Stimulated activated CD4-positive, alpha-beta T cell treated with anti-CD3 and anti-CD28 coated beads, TNF-alpha, amount 100 ng/mL, for 1 hour (primary cell): Measurements from ENCODE around the gene AQP7.
"Not testable (repeated sequence)": the region's sequence is repeated elsewhere in the genome, so short reads cannot be mapped to it uniquely, and the experiment has no call there.

Experiments
- DNase-seq, 3 donors: peaks; one replicate each; pipeline ENCODE4 v3.0.0-alpha.2; 2020; ENCODE audit warnings: low read depth in 3 of 3, low spot score in 1 of 3

AQP7 gene

DNA sequence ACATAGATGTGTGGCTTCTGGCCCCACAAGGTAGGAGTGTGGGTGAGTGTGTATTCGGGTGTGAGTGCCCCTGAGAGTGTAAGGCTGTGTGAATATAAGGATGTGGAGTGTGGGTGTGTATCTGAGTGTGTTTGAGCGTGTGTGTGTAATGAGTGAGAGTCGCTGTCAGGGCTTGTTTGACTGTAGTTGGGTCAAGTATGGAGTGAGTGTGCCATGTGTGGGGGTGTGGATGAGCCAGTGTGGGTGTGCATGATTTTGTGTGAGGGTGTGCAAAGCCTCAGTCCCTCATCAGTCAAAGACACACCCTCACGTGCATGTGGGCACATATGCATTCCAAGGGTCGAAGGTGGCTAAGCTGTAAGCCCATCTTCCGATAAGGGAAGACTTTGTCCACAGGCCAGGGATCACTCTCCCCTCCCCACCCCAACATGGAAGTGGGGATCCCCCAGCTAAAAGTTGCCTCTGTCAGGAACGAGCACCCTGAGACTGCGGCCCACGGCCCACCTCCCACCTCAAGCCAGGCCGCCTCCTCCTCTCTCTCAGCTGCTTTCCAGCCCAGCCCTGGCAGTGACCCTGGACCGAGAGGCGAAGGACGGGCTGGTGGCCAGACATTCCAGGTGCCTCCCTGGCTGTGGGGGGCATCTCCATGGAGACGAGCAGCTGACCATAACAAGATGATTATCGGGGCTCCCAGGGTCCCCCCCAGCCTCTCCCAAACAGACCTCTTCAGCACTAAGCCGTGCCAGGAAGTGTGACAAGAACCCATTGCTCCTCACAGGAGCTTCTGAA lies 32.1 kb upstream of the AQP7 start:
- no peak for DNase-seq

DNA sequence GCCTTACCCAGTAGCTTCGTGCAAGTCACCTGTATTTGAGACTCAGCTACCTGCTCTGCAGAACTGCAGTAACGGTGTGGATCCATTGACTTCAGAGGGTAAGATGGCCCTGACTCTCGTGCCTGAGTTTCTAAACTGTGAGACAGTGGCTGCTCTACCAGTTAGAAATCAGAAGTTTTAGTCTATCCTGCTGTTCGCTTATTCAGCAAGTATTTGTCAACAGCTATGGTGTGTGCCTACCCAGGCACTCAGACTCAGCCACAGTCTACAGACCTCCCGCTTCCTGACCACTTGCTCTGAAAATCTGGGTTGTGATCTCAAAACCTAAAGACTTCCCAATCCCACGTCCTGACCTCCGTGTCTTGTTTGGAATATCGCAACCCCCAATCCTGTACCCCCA lies 31.5 kb upstream of the AQP7 start:
- DNase-seq: no peak

DNA sequence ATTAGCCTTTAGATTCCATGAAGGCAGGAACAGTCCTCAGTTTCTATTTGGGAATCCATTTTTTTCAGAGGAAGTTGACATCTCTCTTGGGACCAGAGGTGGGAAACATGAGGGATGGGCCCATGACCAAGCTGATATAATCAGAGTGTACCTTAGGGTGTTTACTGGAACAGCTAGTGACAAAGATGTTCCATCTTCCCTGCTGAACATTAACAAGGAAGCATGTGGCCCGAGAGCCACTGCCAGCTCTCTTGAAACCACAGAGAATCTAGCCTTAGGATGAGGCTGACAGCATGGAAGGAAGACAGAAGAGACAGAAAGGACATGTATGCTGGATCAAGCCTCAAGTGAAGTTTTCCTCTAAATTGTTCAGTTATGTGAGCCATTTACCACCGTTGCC lies 29.1 kb upstream of the AQP7 start:
- DNase-seq: no peak

DNA sequence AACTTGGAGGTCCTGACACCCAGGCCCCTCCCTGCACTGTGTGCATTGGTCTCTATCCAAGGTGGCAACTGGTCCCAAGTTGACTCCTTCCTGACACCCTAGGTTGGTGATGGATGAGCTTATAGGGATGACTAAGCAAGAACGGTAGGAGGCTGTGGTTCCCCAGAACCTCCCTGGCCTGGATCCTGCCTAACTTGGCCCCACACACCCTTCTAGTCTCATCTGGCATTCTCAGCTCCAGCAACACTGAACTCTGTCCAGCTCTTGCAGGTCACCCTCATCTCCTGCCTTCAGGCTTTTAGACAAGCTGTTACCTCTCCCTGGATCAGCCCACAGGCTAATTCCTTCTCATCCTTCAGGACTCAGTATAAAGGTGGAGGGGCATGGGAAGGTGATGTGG lies 28.6 kb upstream of the AQP7 start:
- DNase-seq: no peak

DNA sequence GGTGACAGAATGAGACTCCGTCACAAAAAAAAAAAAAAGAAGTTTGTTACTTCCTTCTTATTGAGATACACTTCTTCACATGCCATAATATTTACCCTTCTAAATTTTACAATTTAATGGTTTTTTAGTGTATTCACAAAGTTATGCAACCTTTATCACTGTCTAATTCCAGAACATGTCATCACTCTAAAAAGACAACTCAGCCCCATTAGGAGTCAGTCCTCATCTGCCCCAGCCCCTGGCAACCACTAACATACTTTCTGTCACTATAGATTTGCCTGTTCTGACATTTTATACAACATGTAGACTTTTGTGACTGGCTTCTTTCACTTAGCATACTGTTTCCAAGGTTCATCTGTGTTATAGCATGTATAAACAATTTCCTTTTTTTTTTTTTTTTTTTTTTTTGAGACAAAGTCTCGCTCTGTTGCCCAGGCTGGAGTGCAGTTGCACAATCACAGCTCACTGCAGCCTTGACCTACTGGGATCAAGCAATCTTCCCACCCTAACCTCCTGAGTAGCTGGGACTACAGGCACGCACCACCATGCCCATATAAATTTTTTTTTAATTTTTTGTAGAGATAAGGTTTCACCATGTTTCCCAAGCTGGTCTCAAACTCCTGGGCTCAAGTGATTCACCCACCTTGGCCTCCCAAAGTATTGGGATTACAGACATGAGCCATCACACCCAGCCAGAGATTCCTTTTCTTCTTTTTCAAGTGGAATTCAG lies 27.1 kb upstream of the AQP7 start:
- DNase-seq: no peak

DNA sequence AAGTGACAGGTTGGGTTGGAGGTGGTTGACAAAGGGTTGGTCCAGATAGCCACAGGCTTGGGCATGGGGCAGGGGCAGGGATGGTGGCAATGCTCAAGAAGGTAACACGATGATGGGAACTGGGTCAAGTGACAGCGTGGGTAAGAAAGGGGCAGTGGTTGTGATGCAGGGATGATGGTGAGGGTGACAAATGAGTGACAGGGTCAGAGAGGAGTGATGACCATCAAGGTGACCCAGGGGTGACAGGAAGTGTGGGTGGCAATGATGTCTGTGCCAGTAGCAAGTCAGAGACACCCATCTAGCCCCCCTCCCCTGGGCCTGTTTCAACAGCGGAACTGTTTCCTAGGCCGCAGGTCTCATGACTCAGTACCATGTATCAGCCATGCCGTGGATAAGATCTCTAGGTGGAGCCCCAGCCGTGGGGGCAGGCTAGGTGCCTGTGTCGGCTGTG lies 24.5 kb upstream of the AQP7 start:
- no peak for DNase-seq

DNA sequence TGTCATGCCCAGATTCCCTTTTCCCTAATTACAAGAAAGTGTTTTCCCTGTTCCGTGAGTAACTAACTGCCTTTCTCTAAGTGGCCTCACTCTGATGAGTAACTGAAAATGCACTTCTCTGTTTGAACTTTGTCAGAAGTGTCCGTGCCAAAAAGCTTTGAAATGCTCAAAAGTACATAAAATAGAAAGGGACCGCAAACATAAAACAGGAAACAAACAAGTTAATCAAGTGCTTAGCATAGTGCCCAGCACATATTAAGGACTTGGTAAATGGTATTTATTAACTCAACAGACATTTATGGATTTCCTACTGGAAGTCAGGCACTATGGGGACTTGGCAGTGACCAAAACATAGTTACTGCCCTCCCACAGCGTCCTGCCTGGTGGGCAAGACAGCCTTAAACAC lies 22.8 kb upstream of the AQP7 start:
- no peak for DNase-seq

DNA sequence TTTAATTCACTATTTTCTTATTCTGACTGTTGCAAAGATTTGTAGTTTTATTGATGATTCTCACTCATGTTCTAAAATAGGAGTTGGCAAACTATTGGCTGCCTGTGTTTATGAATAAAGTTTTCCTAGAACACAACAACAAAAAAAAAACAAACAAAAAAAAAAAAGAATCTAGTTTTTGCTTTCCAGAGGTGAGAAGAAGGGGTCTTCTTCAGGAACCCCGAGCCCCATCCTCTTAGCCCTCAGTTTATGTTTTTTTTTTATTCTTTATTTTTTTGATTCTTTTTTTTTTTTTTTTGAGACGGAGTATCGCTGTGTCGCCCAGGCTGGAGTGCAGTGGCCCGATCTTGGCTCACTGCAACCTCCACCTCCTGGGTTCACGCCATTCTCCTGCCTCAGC lies 22.1 kb upstream of the AQP7 start:
- DNase-seq: not testable (repeated sequence)

DNA sequence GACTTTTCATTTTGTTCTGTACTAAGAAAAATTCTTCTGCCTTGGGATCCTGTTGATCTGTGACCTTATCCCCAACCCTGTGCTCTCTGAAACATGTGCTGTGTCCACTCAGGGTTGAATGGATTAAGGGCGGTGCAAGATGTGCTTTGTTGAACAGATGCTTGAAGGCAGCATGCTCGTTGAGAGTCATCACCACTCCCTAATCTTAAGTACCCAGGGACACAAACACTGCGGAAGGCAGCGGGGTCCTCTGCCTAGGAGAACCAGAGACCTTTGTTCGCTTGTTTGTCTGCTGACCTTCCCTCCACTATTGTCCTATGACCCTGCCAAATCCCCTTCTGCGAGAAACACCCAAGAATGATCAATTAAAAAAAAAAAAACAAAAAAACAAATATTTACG lies 21.7 kb upstream of the AQP7 start:
- not testable (repeated sequence) for DNase-seq

DNA sequence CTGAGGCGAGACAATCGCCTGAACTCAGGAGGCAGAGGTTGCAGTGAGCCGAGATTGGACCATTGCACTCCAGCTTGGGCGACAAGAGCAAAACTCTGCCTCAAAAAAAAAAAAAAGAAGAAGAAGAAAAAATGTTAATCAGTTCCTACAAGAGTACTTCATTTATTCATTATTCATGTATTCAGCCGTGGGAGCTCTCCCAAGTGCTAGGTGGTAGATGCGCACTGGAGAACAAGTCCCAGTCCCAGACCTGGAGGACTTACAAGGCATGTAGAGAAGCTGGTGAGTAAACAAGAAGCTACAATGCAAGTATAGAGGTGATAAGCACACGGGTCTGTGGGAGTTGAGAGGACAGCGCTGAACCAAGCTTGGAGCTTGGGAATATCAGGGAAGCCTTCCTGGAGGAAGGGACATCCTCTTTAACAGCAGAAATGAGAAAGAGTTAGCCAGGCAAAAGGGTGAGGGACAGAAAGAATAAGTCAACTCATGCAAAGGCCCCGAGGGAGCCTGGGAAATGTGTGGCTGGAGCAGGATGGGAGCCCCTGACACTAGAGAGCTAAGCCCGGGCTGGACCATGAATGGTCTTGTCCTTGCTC lies 17.4 kb upstream of the AQP7 start:
- DNase-seq: no peak

DNA sequence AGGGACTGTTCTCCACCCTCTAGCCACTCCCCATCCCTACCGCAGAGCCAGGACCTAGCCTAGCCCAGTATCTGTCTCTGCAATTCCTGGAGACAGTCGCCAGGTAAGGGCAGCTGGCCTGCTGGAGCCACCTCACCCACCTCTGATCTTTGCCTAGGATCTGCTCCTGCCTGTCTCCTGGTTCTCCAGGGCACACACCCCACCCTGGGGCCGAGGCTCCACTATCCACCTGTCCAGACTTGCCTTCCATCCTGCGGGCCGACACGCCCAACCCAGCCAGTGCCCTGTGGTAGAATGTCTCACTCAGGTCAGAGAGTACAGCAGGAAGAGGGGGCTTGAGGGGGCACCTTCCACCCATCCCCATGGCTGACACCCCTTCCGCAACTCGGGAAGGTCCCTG lies 15.7 kb upstream of the AQP7 start:
- DNase-seq: no peak

DNA sequence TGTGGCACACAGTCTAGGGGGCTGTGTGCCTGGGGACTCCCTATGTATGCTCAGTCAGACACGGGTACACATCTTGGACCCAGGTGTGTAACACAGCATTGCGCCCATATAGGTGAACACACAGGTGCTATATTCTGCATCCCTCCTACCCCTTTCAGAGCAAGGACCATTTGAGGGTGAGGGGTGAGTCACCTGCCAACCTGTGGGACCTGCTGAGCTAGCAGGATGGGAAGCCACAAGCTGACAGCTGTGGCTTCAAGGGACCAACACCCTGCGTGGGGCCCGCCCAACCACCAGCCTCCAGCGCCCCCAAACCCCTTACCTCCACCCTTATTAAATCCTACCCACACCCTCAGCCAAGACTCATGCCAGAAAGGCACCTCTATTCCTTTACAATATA lies 14.6 kb upstream of the AQP7 start:
- peak in 1 of 3 donors; percentile 21 for DNase-seq

DNA sequence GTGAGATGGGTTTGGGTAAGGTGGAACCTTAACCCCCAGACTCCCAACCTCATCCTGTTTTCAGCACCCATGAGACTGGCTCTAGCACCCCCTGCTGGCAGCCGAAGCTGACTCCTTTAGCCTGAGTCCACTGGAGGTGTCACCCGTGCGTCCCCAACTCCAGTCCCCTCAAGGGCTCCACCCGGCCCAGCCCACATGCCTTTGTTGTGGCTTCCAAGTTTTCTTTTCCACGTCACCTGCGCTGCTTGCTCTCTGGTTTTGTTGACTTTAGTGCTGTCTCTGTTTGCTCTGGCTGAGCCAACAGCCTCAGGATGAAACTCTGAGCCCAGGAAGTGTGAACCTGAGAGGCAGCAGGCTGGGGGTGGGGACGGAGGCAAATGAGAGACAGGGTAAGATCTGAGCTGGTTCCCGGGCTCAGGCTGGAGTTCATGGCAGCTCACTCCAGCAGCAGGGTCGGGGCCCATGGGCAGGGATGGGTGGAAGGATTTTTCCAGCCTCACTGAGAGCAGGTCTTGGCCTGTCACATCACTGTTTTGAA lies 13.2 kb upstream of the AQP7 start:
- DNase-seq: peak; percentile 74 to 81 (median 77)

DNA sequence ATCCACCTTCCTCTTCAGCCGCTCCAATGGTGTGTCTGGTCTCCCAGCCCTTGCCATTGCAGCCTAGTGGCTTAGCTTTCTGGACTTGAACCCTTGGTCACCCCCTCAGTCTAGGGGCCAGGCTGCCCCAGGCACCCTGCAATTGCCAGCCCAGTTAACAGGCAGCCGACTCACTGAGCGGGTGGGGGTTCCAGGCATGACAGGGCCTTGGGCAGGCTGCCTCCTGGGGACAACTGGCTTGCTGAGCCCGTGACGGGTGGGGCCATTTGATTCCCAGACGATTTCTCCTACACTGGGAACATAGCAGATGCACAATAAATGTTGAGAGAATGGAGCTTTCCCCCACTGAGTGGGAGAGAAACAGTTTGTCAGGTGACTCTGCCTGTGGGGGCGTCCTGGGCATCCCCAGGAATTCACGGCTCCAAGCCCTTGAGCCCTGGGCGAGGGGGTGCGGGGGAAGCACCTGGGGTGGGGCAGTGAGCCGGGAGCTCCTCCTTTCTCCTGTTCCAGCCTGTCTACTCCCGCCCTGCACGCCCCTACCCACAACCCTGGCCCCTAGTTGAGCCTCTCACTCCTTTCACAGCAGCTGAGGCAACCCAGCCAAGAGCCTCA lies 12.6 kb upstream of the AQP7 start:
- DNase-seq: no peak

DNA sequence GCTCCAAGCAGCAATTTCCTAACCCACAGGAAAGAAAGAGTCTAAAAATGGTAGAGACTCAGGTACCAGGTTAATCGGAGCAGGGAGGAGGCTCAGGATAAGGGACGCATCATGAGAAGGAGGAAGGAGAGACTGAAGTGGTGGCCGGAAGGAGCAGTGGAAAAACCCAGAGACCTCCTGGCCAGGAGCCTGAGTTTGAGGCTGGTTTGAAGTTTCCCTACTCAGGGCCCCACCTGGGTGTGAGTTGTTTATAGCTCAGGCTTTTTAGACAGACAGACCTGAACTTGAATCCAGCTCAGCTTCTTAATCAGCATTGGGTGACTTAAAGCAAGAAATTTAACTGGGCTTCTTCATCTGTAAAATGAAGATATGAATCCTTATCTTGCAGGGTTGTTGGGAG lies 11.9 kb upstream of the AQP7 start:
- no peak for DNase-seq

DNA sequence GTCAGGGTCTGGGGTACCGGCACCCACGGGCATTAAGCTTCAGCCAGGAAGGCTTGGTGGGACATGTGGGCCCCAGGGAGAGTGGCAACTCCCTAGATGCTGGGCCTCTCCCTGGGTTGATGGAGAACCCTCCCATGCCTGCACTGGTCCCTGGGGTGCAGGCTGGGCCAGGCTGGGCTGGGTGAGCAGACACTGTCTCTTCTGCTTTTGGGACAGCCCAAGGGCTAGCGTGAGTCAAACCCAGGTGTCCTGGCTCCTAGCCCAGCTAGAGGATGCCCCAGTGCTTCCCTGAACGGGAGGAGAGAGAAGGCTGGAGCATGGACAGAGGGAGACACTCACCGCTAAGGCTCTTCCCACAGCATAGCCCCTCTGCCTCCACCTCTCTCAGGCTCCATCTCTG lies 5.7 kb upstream of the AQP7 start:
- DNase-seq: no peak

DNA sequence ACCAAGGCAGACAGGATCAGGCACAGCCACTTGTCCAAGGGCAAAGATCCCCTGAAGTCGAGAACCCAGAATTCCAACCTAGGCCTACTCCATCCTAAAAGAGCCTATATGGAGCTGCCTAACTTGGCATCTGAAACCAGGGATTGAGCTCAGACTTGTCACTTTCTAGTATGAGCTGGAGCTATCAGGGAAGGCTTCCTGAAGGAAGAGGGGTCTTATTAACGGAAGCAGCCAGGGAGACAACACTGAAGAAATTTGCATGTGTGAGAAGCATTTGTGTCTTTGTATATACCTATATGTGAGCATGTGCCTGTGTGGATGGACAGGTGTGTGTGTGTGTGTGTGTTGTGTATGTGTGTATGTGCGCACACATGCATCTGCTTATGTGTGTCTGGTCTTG lies 4.7 kb upstream of the AQP7 start:
- no peak for DNase-seq

DNA sequence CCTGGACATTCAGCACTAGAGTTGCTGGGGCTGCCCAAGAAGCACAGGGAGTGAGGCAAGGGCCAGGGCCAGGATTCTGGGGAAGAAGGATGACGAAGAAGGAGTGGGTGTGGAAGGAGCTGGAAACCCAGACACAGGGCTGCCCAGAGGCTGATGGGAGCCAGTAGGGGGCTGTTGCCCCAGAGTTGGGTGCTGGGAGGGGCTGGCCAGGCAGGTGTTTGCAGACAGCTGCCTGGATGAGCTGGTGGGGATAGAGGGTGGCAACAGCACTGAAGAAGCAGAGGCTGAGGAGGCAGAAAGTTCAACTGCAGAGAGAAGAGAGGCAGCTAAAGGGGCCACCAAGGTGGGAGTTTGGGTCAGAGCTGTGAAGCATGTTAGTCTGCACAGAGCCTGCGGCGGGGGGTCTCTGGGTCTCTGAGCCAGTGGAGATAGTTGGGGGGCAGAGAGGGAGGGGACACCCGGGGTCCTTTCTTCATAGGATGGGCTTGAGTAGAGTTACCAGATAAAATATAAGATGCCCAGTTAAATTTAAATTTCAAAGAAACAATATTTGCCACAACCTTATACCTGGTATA lies 2.5 kb upstream of the AQP7 start:
- no peak for DNase-seq

DNA sequence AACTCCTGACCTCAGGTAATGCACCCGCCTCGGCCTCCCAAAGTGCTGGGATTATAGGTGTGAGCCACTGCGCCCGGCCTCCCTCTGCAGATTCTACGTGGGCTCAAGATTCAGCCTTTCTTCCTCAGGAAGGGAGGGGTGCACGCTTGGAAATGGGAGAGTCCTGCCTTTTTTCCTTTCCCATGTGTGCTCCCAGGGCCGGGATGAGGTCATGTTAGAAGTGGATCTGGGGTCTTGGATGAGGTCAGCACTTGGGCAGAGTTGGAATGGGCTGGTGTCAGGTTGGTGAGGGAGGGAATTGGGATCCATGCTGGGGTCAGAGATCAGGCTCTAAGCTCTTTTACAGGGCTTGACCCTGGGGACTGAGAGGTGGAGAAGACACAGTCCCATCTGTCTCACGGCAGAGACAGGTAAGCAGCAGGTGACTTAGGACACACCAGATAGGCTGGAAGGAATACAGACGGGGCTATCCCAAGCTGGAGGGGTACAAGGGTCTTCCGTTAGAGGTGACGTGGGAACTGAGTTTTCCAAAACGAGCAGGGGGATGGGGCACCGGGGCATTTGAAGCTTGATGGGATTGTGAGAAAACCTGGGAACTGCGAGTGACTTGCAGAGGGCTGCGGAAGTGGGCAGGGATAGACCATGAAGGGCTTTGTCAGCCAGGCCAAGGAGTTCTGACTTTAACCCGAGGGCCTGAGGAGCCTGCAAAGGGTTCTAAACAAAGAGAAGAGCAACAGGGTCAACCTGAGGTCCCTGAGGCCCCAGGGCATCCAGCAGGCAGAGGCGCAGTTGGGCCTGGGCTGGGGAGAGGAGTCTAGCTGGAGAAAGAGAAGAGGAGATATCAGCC lies 1.8 kb upstream of the AQP7 start:
- no peak for DNase-seq

DNA sequence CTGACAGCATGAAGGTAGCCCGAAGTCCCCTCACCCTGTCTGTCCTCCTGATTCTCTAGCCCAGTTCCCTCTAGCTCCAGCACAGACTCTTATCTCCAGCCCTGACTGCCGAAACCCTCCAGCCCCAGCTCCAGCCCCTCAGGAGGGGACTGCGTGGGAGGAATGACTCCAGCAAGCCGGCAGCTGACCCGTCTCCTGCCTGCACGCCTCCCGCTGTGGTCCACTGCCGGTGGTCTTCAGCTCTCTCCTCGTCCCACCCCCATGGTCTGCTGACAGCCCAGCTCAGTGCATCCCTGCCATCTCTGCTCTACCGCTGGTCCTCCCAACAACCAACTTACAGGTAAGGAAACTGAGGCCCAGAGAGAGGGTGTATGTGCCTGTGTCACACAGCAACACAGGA lies 559 bp downstream of the AQP7 start:
- DNase-seq: not testable (repeated sequence)
